Measurements from ENCODE around the gene DET1. TPM values are rescaled to one million over a fixed set of nuclear protein-coding genes. Genes with fewer than 3 reads are reported as not detected.
"Not testable (repeated sequence)": the region's sequence is repeated elsewhere in the genome, so short reads cannot be mapped to it uniquely, and the experiment has no call there.

The DET1 gene
- total RNA-seq, 1 experiment from 2014 or later = 5.5 TPM

- DNase-seq (ENCODE audit: low read depth in 1 of 2, low spot score in 2 of 2); H3K9me3 ChIP-seq (replicated peaks); H3K27ac ChIP-seq; H3K4me3 ChIP-seq; H3K27me3 ChIP-seq (replicated peaks); H3K36me3 ChIP-seq; H3K4me1 ChIP-seq (replicated peaks): not testable (repeated sequence)
Observed at GRCh38 chr15:88559565-88559964, 13.1 kb upstream of the DET1 start.

GRCh38 chr15:88558026-88558425 is 11.5 kb upstream of the DET1 start:
- H3K4me1 ChIP-seq (replicated peaks); H3K27me3 ChIP-seq (replicated peaks); H3K27ac ChIP-seq; DNase-seq (ENCODE audit: low read depth in 1 of 2, low spot score in 2 of 2); H3K36me3 ChIP-seq; H3K9me3 ChIP-seq (replicated peaks); H3K4me3 ChIP-seq: not testable (repeated sequence)

GRCh38 chr15:88548009-88548408 is 1.5 kb upstream of the DET1 start:
- H3K4me1 ChIP-seq (replicated peaks); DNase-seq (ENCODE audit: low read depth in 1 of 2, low spot score in 2 of 2); H3K27me3 ChIP-seq (replicated peaks); H3K36me3 ChIP-seq; H3K27ac ChIP-seq; H3K9me3 ChIP-seq (replicated peaks); H3K4me3 ChIP-seq: not testable (repeated sequence)

GRCh38 chr15:88545578-88546247 is 768 bp downstream of the DET1 start:
- H3K27me3 ChIP-seq (replicated peaks); H3K9me3 ChIP-seq (replicated peaks); H3K36me3 ChIP-seq; H3K4me1 ChIP-seq (replicated peaks); DNase-seq (ENCODE audit: low read depth in 1 of 2, low spot score in 2 of 2): not testable (repeated sequence)
- H3K27ac ChIP-seq = peak overlapping the region; percentile 21
- peak overlapping the region; percentile 45 for H3K4me3 ChIP-seq

- no peak overlapping the region for H3K4me3 ChIP-seq
- DNase-seq (ENCODE audit: low read depth in 1 of 2, low spot score in 2 of 2) = no peak
- no peaks in the 10 kb centered on the region for H3K36me3 ChIP-seq
- H3K9me3 ChIP-seq (replicated peaks) = no peaks in the 10 kb centered on the region
- no peaks in the 10 kb centered on the region for H3K4me1 ChIP-seq (replicated peaks)
- H3K27ac ChIP-seq = no peak overlapping the region
- no peaks in the 10 kb centered on the region for H3K27me3 ChIP-seq (replicated peaks)
Observed at GRCh38 chr15:88543065-88543776, 3.3 kb downstream of the DET1 start.

- no peak overlapping the region for H3K4me3 ChIP-seq
- no peaks in the 10 kb centered on the region for H3K36me3 ChIP-seq
- H3K4me1 ChIP-seq (replicated peaks) = no peaks in the 10 kb centered on the region
- DNase-seq (ENCODE audit: low read depth in 1 of 2, low spot score in 2 of 2) = no peak
- H3K9me3 ChIP-seq (replicated peaks) = no peaks in the 10 kb centered on the region
- no peak overlapping the region for H3K27ac ChIP-seq
- no peaks in the 10 kb centered on the region for H3K27me3 ChIP-seq (replicated peaks)
Observed at GRCh38 chr15:88542342-88542733, 4.1 kb downstream of the DET1 start.

GRCh38 chr15:88541709-88542341 is 4.7 kb downstream of the DET1 start:
- no peaks in the 10 kb centered on the region for H3K27me3 ChIP-seq (replicated peaks)
- no peaks in the 10 kb centered on the region for H3K36me3 ChIP-seq
- no peak for DNase-seq (ENCODE audit: low read depth in 1 of 2, low spot score in 2 of 2)
- H3K4me3 ChIP-seq = no peak overlapping the region
- no peaks in the 10 kb centered on the region for H3K9me3 ChIP-seq (replicated peaks)
- H3K4me1 ChIP-seq (replicated peaks) = no peaks in the 10 kb centered on the region
- no peak overlapping the region for H3K27ac ChIP-seq

- H3K27me3 ChIP-seq (replicated peaks); H3K27ac ChIP-seq; H3K4me1 ChIP-seq (replicated peaks); H3K9me3 ChIP-seq (replicated peaks); H3K4me3 ChIP-seq; DNase-seq (ENCODE audit: low read depth in 1 of 2, low spot score in 2 of 2); H3K36me3 ChIP-seq: not testable (repeated sequence)
Observed at GRCh38 chr15:88541111-88541510, 5.4 kb downstream of the DET1 start.

- H3K4me1 ChIP-seq (replicated peaks); H3K9me3 ChIP-seq (replicated peaks); H3K27me3 ChIP-seq (replicated peaks); H3K27ac ChIP-seq; H3K4me3 ChIP-seq; DNase-seq (ENCODE audit: low read depth in 1 of 2, low spot score in 2 of 2); H3K36me3 ChIP-seq: not testable (repeated sequence)
Observed at GRCh38 chr15:88540350-88540749, 6.1 kb downstream of the DET1 start.

- Histone ChIP-seq H3K27me3 (replicated peaks) (no peaks in the 10 kb centered on the region), H3K4me1 (replicated peaks) (no peaks in the 10 kb centered on the region), H3K9me3 (replicated peaks) (no peaks in the 10 kb centered on the region), H3K4me3 (no peak overlapping the region), H3K36me3 (no peaks in the 10 kb centered on the region), H3K27ac (no peak overlapping the region)
- DNase-seq (ENCODE audit: low read depth in 1 of 2, low spot score in 2 of 2) = no peak
Observed at GRCh38 chr15:88539441-88539840, 7.0 kb downstream of the DET1 start.

GRCh38 chr15:88538972-88539371 is 7.5 kb downstream of the DET1 start:
- DNase-seq (ENCODE audit: low read depth in 1 of 2, low spot score in 2 of 2) = no peak
- Histone ChIP-seq H3K4me1 (replicated peaks) (no peaks in the 10 kb centered on the region), H3K36me3 (no peaks in the 10 kb centered on the region), H3K9me3 (replicated peaks) (no peaks in the 10 kb centered on the region), H3K27ac (no peak overlapping the region), H3K27me3 (replicated peaks) (no peaks in the 10 kb centered on the region), H3K4me3 (no peak overlapping the region)

GRCh38 chr15:88537591-88538317 is 8.7 kb downstream of the DET1 start:
- Histone ChIP-seq H3K4me3 (no peak overlapping the region), H3K4me1 (replicated peaks) (no peaks in the 10 kb centered on the region), H3K36me3 (no peaks in the 10 kb centered on the region), H3K27me3 (replicated peaks) (no peaks in the 10 kb centered on the region), H3K9me3 (replicated peaks) (no peaks in the 10 kb centered on the region), H3K27ac (no peak overlapping the region)
- DNase-seq (ENCODE audit: low read depth in 1 of 2, low spot score in 2 of 2) = no peak

GRCh38 chr15:88535607-88536313 is 10.7 kb downstream of the DET1 start:
- Histone ChIP-seq H3K27ac (no peak overlapping the region), H3K4me3 (no peak overlapping the region), H3K36me3 (peaks cover 7% of the 10 kb centered on the region), H3K9me3 (replicated peaks) (no peaks in the 10 kb centered on the region), H3K4me1 (replicated peaks) (no peaks in the 10 kb centered on the region), H3K27me3 (replicated peaks) (no peaks in the 10 kb centered on the region)
- DNase-seq (ENCODE audit: low read depth in 1 of 2, low spot score in 2 of 2) = no peak
